AG09319 (cell line): ENCODE measurements around the gene SPEG.

Experiments used
- DNase-seq: peaks from one replicate; pipeline ENCODE4 v3.0.0-alpha.2; 2010; ENCODE audit warnings: low read depth; ENCODE audit errors: extremely low read depth
- CTCF ChIP-seq: IDR thresholded peaks from 2 replicates; pipeline ENCODE4 v1.5.1; 2011; ENCODE audit warnings: low read depth, mild to moderate bottlenecking, inconsistent platforms, low read length, moderate library complexity

Gene SPEG

GRCh38 chr2:219484343-219485200 lies 49.9 kb downstream of the SPEG start:
- no peak for TF ChIP-seq CTCF
- no peak for DNase-seq

- TF ChIP-seq CTCF, result no peak
- no peak for DNase-seq
Observed at GRCh38 chr2:219485201-219485580, 50.5 kb downstream of the SPEG start.

- no peak for TF ChIP-seq CTCF
- no peak for DNase-seq
Observed at GRCh38 chr2:219486380-219486959, 51.8 kb downstream of the SPEG start.

GRCh38 chr2:219488149-219488843 lies 53.7 kb downstream of the SPEG start:
- TF ChIP-seq CTCF, result no peak
- no peak for DNase-seq

GRCh38 chr2:219488844-219489194 lies 54.2 kb downstream of the SPEG start:
- DNase-seq, result no peak
- no peak for TF ChIP-seq CTCF

- no peak for TF ChIP-seq CTCF
- DNase-seq, result no peak
Observed at GRCh38 chr2:219489315-219489714, 54.7 kb downstream of the SPEG start.

- TF ChIP-seq CTCF, result no peak; the same call in 1 of the 2 replicates
- no peak for DNase-seq
Observed at GRCh38 chr2:219490186-219490585, 55.5 kb downstream of the SPEG start.
